ENCODE data around the gene AGXT2. TPM values are rescaled to one million over a fixed set of nuclear protein-coding genes. Genes with fewer than 3 reads are reported as not detected.

The AGXT2 gene
- total RNA-seq, 1 experiment from 2014 or later, result not detected

DNA sequence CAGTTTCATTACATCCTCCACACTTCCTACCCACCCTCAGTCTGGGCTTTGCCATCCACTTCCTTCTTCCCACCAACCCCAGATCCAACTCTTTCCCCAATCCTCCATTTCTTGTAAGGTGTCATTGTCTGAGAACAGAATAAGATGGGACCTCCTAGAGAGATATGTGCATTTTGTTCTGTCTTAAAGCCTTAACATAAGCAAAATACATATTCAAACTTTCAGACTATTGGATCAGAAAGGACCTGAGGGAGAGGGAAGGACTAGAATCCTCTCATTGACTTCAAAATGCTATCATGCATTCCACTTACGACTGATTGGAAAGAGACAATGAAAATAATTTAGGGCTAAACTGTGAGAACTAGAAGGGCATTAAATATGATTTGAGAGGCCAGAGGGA, 43.0 kb downstream of the AGXT2 start:
- H3K4me1 Mint-ChIP-seq (ENCODE audit: insufficient read depth, unreplicated experiment), result no peaks in the 10 kb centered on the region
- no peak overlapping the region for H3K27ac Mint-ChIP-seq (ENCODE audit: low read depth, unreplicated experiment)
- ChIA-PET CTCF (interaction anchor here (1.7 to 3.0 kb wide), 3 partner anchors 46 to 481 kb away, joined by 4 to 34 read pairs (median 5); no protein-coding TSS in a partner anchor), POLR2A (no interaction called here)
- DNase-seq (ENCODE audit: unreplicated experiment), result no peak
- no peaks in the 10 kb centered on the region for H3K9me3 Mint-ChIP-seq (ENCODE audit: unreplicated experiment)
- peaks cover 31% of the 10 kb centered on the region for H3K27me3 Mint-ChIP-seq (ENCODE audit: insufficient read depth, unreplicated experiment)
- no peak for TF ChIP-seq CTCF (IDR thresholded peaks at IDR 0.05; ENCODE audit: unreplicated experiment)
- no peak overlapping the region for H3K4me3 Mint-ChIP-seq (ENCODE audit: unreplicated experiment)
- no peaks in the 10 kb centered on the region for H3K36me3 Mint-ChIP-seq (ENCODE audit: insufficient read depth, unreplicated experiment)
- no TSS peak for BruUV-seq (replicated peaks)
- intact Hi-C loops (cut with micrococcal nuclease), result no loop called here

DNA sequence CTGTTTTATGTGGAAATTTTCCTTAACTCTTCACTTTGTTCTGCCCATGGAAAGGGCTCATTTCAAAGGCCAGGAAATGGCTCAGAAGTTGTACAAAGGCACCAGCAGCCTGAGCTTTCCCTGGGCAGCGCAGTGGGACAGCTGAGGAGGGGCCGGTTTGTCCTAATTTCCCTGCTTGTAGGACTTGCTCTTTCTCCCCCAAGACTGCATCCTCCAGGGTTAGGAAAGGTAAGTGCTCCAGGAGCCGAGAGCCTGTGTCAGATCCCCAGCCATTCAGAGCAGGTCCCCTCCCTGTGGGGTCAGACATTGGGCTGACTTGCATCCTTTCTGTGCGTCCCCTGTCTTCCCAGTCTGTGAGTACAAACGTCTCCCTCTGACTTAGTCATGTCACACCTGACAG, 43.5 kb downstream of the AGXT2 start:
- no peak overlapping the region for H3K27ac Mint-ChIP-seq (ENCODE audit: low read depth, unreplicated experiment)
- BruUV-seq (replicated peaks), result no TSS peak
- TF ChIP-seq CTCF (IDR thresholded peaks at IDR 0.05; ENCODE audit: unreplicated experiment), result no peak
- no peak overlapping the region for H3K4me3 Mint-ChIP-seq (ENCODE audit: unreplicated experiment)
- H3K9me3 Mint-ChIP-seq (ENCODE audit: unreplicated experiment), result no peaks in the 10 kb centered on the region
- no peaks in the 10 kb centered on the region for H3K36me3 Mint-ChIP-seq (ENCODE audit: insufficient read depth, unreplicated experiment)
- ChIA-PET POLR2A (no interaction called here), CTCF (interaction anchor here (0.6 to 3.3 kb wide), 24 partner anchors 11 to 943 kb away, joined by 3 to 34 read pairs (median 4); partner anchors contain the start of gene AGXT2)
- no peaks in the 10 kb centered on the region for H3K4me1 Mint-ChIP-seq (ENCODE audit: insufficient read depth, unreplicated experiment)
- peaks cover 36% of the 10 kb centered on the region for H3K27me3 Mint-ChIP-seq (ENCODE audit: insufficient read depth, unreplicated experiment)
- no peak for DNase-seq (ENCODE audit: unreplicated experiment)
- intact Hi-C loops (cut with micrococcal nuclease), result no loop called here

DNA sequence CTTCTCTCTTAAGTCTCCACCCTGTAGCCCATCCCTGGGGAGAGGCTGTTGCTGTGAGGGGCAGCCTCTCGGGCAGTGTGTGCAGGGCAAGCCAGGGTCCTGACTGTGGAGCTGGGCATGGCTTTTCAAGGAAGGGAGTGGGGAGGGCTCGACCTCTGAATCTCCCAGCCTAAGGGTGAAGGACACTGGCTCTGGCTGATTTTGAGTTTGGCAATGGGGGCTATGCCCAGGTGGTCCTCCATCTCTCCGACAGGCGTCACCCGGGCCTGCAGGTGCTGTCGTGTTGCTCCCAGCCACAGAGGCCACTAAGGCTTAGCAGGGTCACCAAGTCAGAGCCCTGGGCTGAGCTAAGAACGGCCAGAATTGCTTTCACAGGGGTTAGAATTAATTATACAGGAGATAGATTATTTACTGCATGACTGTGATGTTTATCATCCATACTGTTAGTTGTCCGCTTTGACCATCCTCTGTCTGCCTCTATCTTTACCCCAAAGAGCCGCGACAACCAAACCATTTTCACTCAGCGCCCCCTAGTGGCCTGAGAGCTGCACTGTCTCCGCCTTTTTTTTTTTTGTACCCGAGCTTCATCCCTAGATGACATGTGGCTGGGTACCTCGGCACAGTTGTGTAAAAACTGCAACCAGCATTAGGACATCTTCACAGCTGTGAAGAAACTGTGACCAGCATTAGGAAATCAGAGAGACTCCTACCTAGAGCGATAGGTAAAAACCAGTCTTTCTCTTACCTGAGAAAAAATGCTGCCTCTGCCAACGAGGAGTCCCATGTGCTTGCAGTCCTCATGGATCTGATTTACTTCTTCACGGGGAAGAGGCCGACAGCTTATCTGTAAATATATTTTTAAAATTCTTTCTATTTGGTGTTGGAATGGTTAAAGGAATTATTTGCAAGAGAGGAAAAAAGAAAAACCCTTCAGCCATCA, 44.5 kb downstream of the AGXT2 start:
- DNase-seq (ENCODE audit: unreplicated experiment), result peak; percentile 85
- peaks cover 39% of the 10 kb centered on the region for H3K27me3 Mint-ChIP-seq (ENCODE audit: insufficient read depth, unreplicated experiment)
- CTCF ChIA-PET, result interaction anchor here (0.5 to 3.3 kb wide), 52 partner anchors 10 to 1706 kb away, joined by 3 to 34 read pairs (median 4); partner anchors contain the start of genes AGXT2, BRIX1 and RAD1
- intact Hi-C loops (cut with micrococcal nuclease), result loop anchor here (1.0 kb wide), 5 partner anchors 45 to 529 kb away; partner anchors contain the start of genes BRIX1 and RAD1
- H3K9me3 Mint-ChIP-seq (ENCODE audit: unreplicated experiment), result no peaks in the 10 kb centered on the region
- H3K4me3 Mint-ChIP-seq (ENCODE audit: unreplicated experiment), result no peak overlapping the region
- BruUV-seq (replicated peaks), result no TSS peak
- H3K27ac Mint-ChIP-seq (ENCODE audit: low read depth, unreplicated experiment), result no peak overlapping the region
- peak; percentile 92 for TF ChIP-seq CTCF (IDR thresholded peaks at IDR 0.05; ENCODE audit: unreplicated experiment)
- POLR2A ChIA-PET, result interaction anchor here (1.0 kb wide), 1 partner anchor 44 kb away, joined by 3 read pairs; no protein-coding TSS in a partner anchor
- H3K36me3 Mint-ChIP-seq (ENCODE audit: insufficient read depth, unreplicated experiment), result no peaks in the 10 kb centered on the region
- H3K4me1 Mint-ChIP-seq (ENCODE audit: insufficient read depth, unreplicated experiment), result no peaks in the 10 kb centered on the region

- DNase-seq (ENCODE audit: unreplicated experiment), result no peak
- CTCF ChIA-PET, result interaction anchor here (0.5 to 3.3 kb wide), 24 partner anchors 9 to 932 kb away, joined by 3 to 19 read pairs (median 4); partner anchors contain the start of genes BRIX1, RAD1 and TTC23L
- no TSS peak for BruUV-seq (replicated peaks)
- Mint-ChIP-seq H3K27ac (ENCODE audit: low read depth, unreplicated experiment) (no peak overlapping the region), H3K36me3 (ENCODE audit: insufficient read depth, unreplicated experiment) (no peaks in the 10 kb centered on the region), H3K4me1 (ENCODE audit: insufficient read depth, unreplicated experiment) (no peaks in the 10 kb centered on the region), H3K9me3 (ENCODE audit: unreplicated experiment) (no peaks in the 10 kb centered on the region), H3K4me3 (ENCODE audit: unreplicated experiment) (no peak overlapping the region), H3K27me3 (ENCODE audit: insufficient read depth, unreplicated experiment) (peaks cover 39% of the 10 kb centered on the region)
- POLR2A ChIA-PET, result interaction anchor here (0.6 kb wide), 1 partner anchor 736 kb away, joined by 3 read pairs; no protein-coding TSS in a partner anchor
- intact Hi-C loops (cut with micrococcal nuclease), result no loop called here
- no peak for TF ChIP-seq CTCF (IDR thresholded peaks at IDR 0.05; ENCODE audit: unreplicated experiment)
Measured at GRCh38 chr5:35002459-35002858, 45.3 kb downstream of the AGXT2 start.
